BJ (cell line): ENCODE data around the gene INO80C. TPM values are rescaled to one million over a fixed set of nuclear protein-coding genes. Genes with fewer than 3 reads are reported as not detected.

Source experiments
- CTCF ChIA-PET: fragments of 350-600 bp; formaldehyde crosslinking; extraction: SDS; loops from one replicate; lab custom pipeline; 2021; ENCODE audit warnings: antibody characterized with exemption, inconsistent platforms; lab: Yijun Ruan, JAX
- POLR2A ChIA-PET: fragments of 300-600 bp; sonication (Branson Sonifier 250); formaldehyde crosslinking; extraction: SDS; loops from one replicate; lab custom pipeline; 2021; ENCODE audit warnings: antibody characterized with exemption; lab: Charles Lee
- DNase-seq: peaks from one replicate; pipeline ENCODE4 v3.0.0-alpha.2; 2011; ENCODE audit warnings: low read depth
- H3K27me3 ChIP-seq: 2 replicates; pipeline ENCODE4 v1.6.0; 2011; ENCODE audit warnings: low read length; ENCODE audit not compliant: control insufficient read depth, insufficient read depth
- H3K36me3 ChIP-seq: 2 replicates; pipeline ENCODE4 v1.5.1; 2011; ENCODE audit warnings: low read length; ENCODE audit not compliant: control insufficient read depth, insufficient read depth
- H3K4me3 ChIP-seq: 2 replicates; pipeline ENCODE4 v1.5.1; 2011; ENCODE audit warnings: low read depth, mild to moderate bottlenecking, control low read depth, low read length
- polyA plus RNA-seq: library from polyadenylated mRNA; depleted of rRNA; stranded (reverse); fragments of >200 nt; gene quantifications from 2 replicates; pipeline ENCODE4 v1.2.3, GENCODE V29; 2011
- TF ChIP-seq, protein P1 (sequence below): IDR thresholded peaks from 2 replicates; pipeline ENCODE4 v1.5.1; 2011; ENCODE audit warnings: low read depth, mild to moderate bottlenecking, control low read depth, inconsistent platforms, low read length, moderate library complexity; ENCODE audit not compliant: insufficient read depth

INO80C gene
- polyA plus RNA-seq, 1 experiment = 8.3 TPM

DNA sequence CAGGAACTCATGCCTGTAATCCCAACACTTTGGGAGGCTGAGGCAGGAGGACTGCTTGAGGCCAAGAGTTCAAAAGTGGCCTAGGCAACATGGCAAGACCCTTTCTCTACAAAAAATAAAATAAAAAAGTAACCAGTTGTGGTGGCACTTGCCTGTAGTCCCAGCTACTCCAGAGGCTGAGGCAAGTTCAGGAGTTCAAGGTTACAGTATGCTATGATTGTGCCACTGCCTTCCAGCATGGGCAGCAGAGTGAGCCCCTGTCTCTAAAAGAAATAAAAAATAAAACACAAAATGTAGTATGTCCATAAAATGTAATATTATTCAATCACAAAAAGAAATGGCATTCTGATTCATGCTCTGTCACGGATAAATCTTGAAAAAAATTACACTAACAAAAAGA lies 11.9 kb downstream of the INO80C start:
- no peaks in the 10 kb centered on the region for H3K27me3 ChIP-seq
- TF ChIP-seq, protein P1, sequence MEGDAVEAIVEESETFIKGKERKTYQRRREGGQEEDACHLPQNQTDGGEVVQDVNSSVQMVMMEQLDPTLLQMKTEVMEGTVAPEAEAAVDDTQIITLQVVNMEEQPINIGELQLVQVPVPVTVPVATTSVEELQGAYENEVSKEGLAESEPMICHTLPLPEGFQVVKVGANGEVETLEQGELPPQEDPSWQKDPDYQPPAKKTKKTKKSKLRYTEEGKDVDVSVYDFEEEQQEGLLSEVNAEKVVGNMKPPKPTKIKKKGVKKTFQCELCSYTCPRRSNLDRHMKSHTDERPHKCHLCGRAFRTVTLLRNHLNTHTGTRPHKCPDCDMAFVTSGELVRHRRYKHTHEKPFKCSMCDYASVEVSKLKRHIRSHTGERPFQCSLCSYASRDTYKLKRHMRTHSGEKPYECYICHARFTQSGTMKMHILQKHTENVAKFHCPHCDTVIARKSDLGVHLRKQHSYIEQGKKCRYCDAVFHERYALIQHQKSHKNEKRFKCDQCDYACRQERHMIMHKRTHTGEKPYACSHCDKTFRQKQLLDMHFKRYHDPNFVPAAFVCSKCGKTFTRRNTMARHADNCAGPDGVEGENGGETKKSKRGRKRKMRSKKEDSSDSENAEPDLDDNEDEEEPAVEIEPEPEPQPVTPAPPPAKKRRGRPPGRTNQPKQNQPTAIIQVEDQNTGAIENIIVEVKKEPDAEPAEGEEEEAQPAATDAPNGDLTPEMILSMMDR = no peak
- H3K36me3 ChIP-seq = no peaks in the 10 kb centered on the region
- ChIA-PET CTCF (interaction anchor here (0.8 kb wide), 1 partner anchor 20 kb away, joined by 3 read pairs; no protein-coding TSS in a partner anchor), POLR2A (no interaction called here)
- H3K4me3 ChIP-seq = no peak overlapping the region
- no peak for DNase-seq

DNA sequence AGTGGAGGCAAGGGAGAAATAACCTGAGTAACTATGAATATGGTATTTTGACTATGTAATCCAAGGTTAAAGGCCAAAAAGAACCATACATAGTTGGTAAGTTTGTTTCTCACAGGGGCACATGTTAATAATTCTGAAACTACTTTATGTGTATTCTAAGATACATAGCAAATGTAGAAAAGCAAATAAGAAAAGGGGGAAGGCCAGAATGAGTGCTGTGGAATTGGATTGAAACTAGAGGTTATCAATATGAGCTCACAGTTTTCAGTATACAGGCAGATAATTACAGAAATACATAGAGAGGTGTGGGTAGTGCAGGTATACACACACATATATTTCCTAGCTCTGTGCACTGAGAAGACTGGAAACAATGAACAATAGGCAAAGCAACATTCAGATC lies 13.7 kb downstream of the INO80C start:
- ChIA-PET POLR2A (no interaction called here), CTCF (no interaction called here)
- TF ChIP-seq, protein P1 = no peak

DNA sequence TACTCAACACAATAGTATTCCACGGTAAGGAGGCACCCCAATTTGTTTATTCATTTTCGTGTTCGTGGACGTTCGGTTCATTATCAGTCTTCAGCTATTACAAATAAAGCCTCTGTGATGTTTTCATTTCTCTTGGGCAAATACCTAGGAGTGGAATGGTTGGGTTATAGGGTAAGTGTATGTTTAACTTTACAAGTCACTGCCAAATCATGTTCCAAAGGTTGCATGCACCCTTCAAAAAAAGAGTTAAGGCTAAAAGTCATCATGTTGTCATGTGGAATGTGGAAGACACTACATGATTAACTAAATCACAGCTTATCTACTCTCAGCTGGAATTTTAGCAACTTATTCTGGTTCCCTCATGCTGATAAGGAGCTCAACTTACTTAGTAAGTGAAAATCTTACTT lies 15.8 kb downstream of the INO80C start:
- ChIA-PET CTCF (interaction anchor here (1.0 kb wide), 1 partner anchor 9 kb away, joined by 3 read pairs; no protein-coding TSS in a partner anchor), POLR2A (no interaction called here)
- H3K27me3 ChIP-seq = no peaks in the 10 kb centered on the region
- no peak for DNase-seq
- H3K4me3 ChIP-seq = no peak overlapping the region
- TF ChIP-seq, protein P1 = no peak
- H3K36me3 ChIP-seq = no peaks in the 10 kb centered on the region

More for the DNA sequence above, 13.7 kb downstream of the INO80C start:
- H3K27me3 ChIP-seq = no peaks in the 10 kb centered on the region
- no peak for DNase-seq
- H3K4me3 ChIP-seq = no peak overlapping the region
- no peaks in the 10 kb centered on the region for H3K36me3 ChIP-seq

DNA sequence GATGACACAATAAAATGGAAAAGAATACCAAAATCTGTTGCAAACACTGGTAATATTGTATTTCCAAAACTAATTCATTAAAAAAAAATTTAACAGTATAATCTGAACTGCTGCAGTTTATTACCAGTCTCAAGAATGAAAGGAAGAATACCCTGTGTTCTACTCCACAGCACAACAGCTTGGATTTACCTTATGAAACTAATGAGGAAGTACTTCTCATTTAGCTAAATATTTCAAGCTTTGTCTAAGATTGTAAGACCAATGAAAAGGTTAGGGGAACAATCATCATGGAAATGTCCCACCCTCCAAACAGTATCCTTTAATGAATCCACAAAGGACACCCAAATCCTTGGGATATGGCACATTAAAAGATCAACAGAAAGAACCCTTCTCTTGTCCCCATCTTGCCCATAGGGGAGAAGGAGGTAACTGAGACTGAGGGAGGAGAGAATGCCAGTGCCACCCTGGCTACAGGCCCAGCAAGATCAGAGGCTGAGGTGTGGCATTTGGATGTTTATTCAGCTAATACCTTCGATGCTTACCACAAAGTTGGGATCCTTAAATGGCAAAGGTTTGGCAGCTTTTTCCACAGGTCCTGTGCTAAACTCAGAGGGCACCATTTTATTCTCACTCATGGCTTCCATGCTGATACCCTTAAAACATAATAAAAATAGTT lies 17.7 kb downstream of the INO80C start:
- CTCF ChIA-PET = interaction anchor here (1.2 kb wide), 1 partner anchor 15 kb away, joined by 3 read pairs; no protein-coding TSS in a partner anchor
- POLR2A ChIA-PET = no interaction called here
- Histone ChIP-seq H3K36me3 (no peaks in the 10 kb centered on the region), H3K4me3 (no peak overlapping the region), H3K27me3 (no peaks in the 10 kb centered on the region)
- no peak for DNase-seq
- TF ChIP-seq, protein P1 = no peak

DNA sequence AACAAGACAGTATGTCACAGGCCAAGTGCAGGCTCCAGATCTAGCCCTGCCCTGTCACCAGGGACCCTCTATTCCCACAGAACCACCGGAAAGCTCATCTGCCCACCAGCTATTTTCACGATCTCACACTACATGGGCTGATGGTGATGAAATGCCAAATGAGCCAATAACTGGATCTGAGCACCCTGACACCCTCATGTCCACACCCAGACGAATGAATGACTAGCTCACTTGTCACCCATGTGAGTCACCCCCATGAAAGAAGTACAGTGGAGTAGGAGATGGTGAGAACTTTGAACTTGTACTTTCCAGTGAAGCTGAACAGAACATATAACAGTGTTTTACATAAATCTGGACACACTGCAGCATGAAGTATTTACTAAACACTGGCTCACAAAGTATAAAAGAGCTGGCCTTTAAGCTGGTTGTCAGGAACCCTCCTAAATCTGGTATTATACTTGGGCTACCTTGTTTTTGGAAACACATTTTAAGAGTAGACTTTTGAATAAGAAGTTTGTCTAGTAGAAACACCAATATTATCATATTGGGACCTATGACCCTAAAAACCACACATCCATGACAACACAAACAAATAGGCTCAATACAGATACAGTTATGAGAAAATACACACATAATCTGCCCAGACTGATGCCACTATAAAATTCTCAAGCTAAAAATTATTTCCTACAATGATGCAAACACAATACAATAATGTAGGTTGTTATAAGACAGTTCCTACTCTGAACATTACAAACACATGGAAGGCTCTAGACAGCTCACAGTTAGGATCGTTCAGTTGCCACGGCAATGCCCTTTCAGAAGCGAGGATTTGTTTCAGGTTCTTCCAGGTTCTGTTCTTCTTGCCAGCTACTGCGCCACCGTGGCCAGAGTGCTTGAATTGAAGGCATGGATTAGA lies 19.0 kb downstream of the INO80C start:
- Histone ChIP-seq H3K36me3 (no peaks in the 10 kb centered on the region), H3K27me3 (no peaks in the 10 kb centered on the region), H3K4me3 (no peak overlapping the region)
- ChIA-PET POLR2A (no interaction called here), CTCF (interaction anchor here (0.5 to 0.6 kb wide), 2 partner anchors 483 to 1311 kb away, joined by 3 read pairs; no protein-coding TSS in a partner anchor)
- TF ChIP-seq, protein P1 = no peak
- peak; percentile 4 for DNase-seq
